ENCODE results near the gene TOGARAM1. TPM values are rescaled to one million over a fixed set of nuclear protein-coding genes. Genes with fewer than 3 reads are reported as not detected.

TOGARAM1 gene
- total and polyA plus RNA-seq, 2 donors (not counting 3 experiments of a cell fraction or from before 2014, with no cell fraction given) = 4.2 to 13.8 TPM

GRCh38 chr14:44956866-44957265, 5.1 kb upstream of the TOGARAM1 start:
- no peak for TF ChIP-seq POLR2A (IDR thresholded peaks at IDR 0.05; ENCODE audit: low read depth, low read length)
- no peak for TF ChIP-seq MAX (IDR thresholded peaks at IDR 0.05; ENCODE audit: insufficient read depth, insufficient read length)
- no peak for TF ChIP-seq FOS (IDR thresholded peaks at IDR 0.05; ENCODE audit: borderline replicate concordance, insufficient read depth, low read length)
- no peak for TF ChIP-seq POLR2AphosphoS5 (IDR thresholded peaks at IDR 0.05; ENCODE audit: insufficient read depth, low read depth, low read length)
- no peak for TF ChIP-seq GATA2 (IDR thresholded peaks at IDR 0.05; ENCODE audit: insufficient read depth, insufficient read length, low read depth, low read length)
- TF ChIP-seq CTCF (IDR thresholded peaks at IDR 0.05; ENCODE audit: extremely low read depth in 1 of 2, insufficient read depth in 1 of 2, low read depth in 1 of 2, low read length in 2 of 2) = no peak
- TF ChIP-seq JUN (IDR thresholded peaks at IDR 0.05; ENCODE audit: borderline replicate concordance, insufficient read depth, insufficient read length, low read depth) = no peak
- no peak for TF ChIP-seq EZH2 (IDR thresholded peaks at IDR 0.05; ENCODE audit: borderline replicate concordance, low read depth, low read length, severe bottlenecking)
- no peak for TF ChIP-seq MYC (IDR thresholded peaks at IDR 0.05; ENCODE audit: low read depth, low read length)
- H3K36me3 ChIP-seq (ENCODE audit: control insufficient read depth in 2 of 2, extremely low read depth in 1 of 2, insufficient read depth in 2 of 2, low read length in 2 of 2) = no peaks in the 10 kb centered on the region
- FAIRE-seq = no peak
- DNase-seq (ENCODE audit: low read depth, low spot score) = no peak
- peaks cover 3% of the 10 kb centered on the region for H4K20me1 ChIP-seq (replicated peaks; ENCODE audit: control insufficient read depth, extremely low read depth, insufficient read depth, low read length)
- intact Hi-C loops (cut with micrococcal nuclease) (no loop called here), dilution Hi-C loops (cut with MboI; ENCODE audit: extremely low pct_ligation_motif_present, low sequenced_read_pairs) (no loop called here)
- no peaks in the 10 kb centered on the region for H3K9me1 ChIP-seq (replicated peaks; ENCODE audit: control insufficient read depth, extremely low read depth, insufficient read depth, low read length)
- ChIA-PET CTCF (interaction anchor here (0.8 kb wide), 1 partner anchor 15 kb away, joined by 3 read pairs; no protein-coding TSS in a partner anchor), POLR2A (no interaction called here)
- peaks cover 11% of the 10 kb centered on the region for H3K4me1 ChIP-seq (ENCODE audit: control insufficient read depth, extremely low read depth, insufficient read depth, low read length)
- no peak overlapping the region for H2AFZ ChIP-seq (ENCODE audit: low read depth, low read length)
- H3K9me3 ChIP-seq (replicated peaks; ENCODE audit: control insufficient read depth, insufficient read depth, low read length) = no peaks in the 10 kb centered on the region
- H3K27me3 ChIP-seq (ENCODE audit: control insufficient read depth in 2 of 2, insufficient read depth in 2 of 2, low read length in 2 of 2) = no peaks in the 10 kb centered on the region
- no peak overlapping the region for H3K27ac ChIP-seq (ENCODE audit: insufficient read depth, low read depth, low read length)
- H3K4me2 ChIP-seq (ENCODE audit: insufficient read depth, low read length) = no peak overlapping the region
- H3K9ac ChIP-seq (replicated peaks; ENCODE audit: extremely low read depth, insufficient read depth, low read length) = no peak overlapping the region
- H3K79me2 ChIP-seq (ENCODE audit: control insufficient read depth, insufficient read depth, low read length) = peaks cover 63% of the 10 kb centered on the region
- BruUV-seq (replicated peaks) = no TSS peak
- no peak overlapping the region for H3K4me3 ChIP-seq (replicated peaks in 1 of 3; ENCODE audit: insufficient read depth in 1 of 3, low read depth in 1 of 3, low read length in 3 of 3)

Measured in endothelial cell of umbilical vein (primary cell).